HG03159 (cell line): Measurements from ENCODE around the gene THAP4.
"Not testable (repeated sequence)": the region's sequence is repeated elsewhere in the genome, so short reads cannot be mapped to it uniquely, and the experiment has no call there.

Source experiments
- ATAC-seq: cut with Tn5 transposase; IDR thresholded peaks from one replicate; pipeline ENCODE4 v1.9.1; 2021; ENCODE audit warnings: mild to moderate bottlenecking, moderate library complexity; ENCODE audit not compliant: unreplicated experiment

The THAP4 gene

GRCh38 chr2:241590496-241591455, 46.2 kb downstream of the THAP4 start:
- not testable (repeated sequence) for ATAC-seq

- not testable (repeated sequence) for ATAC-seq
These were observed 47.1 kb downstream of the THAP4 start for GRCh38 chr2:241589863-241590262.

- ATAC-seq, result no peak
These were observed 50.2 kb downstream of the THAP4 start for GRCh38 chr2:241586564-241587264.

DNA sequence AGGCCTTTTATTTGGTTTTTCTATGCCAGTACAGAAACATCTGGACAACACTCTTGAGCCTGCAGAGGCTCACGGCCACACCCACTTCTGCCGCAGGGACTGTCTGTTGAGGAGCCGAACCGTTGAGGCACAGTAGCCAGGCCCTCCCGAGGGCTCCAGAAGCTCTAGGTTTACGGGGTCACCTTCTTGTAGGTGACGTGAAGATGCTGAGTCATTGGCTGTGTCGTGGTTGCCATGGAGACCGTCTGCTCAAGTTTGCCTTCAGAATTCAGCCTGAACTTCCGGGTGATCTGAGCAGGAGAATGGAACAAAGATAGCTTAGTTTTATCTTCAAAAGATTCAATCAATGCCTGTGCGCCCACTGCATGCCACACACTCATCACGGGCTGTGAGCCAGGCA, 52.5 kb downstream of the THAP4 start:
- no peak for ATAC-seq

- ATAC-seq, result no peak
These were observed 54.2 kb downstream of the THAP4 start for GRCh38 chr2:241582806-241583205.

GRCh38 chr2:241582328-241582727, 54.6 kb downstream of the THAP4 start:
- ATAC-seq, result no peak

- no peak for ATAC-seq
These were observed 57.7 kb downstream of the THAP4 start for GRCh38 chr2:241579281-241579680.

DNA sequence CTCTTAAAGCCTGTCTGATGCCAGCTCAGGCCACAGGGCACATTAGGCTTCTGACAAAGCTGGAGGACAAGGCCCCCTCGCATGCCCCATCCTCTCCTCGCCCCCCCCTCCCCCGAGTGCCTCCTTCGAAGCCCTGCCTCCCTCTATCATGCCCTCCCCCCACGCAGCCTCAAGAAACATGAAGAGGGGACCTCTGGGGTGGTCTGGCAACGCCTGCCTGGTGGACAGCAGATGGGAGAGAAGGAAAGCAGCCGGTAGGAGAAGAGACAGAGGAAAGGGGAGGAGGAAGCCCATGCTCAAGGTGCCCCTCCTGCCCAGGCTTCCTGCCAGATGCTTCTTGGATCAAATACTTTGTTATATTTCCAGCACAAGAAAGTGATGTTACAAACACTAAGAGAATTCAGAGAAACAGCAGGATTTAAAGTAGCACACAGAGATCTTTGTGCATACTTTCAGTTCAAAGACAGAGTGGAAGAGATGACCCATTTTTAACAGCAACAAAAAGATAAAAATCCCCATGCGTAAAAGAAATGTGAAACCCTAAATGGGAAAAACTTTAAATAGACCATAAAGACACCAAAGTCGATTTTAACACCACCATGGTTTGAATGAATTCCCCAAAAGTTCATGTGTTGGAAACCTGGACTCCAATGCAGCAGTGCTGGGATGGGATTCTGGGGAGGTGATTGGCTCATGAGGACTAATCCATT, 59.4 kb downstream of the THAP4 start:
- no peak for ATAC-seq

GRCh38 chr2:241576293-241576654, 60.7 kb downstream of the THAP4 start:
- ATAC-seq, result no peak

DNA sequence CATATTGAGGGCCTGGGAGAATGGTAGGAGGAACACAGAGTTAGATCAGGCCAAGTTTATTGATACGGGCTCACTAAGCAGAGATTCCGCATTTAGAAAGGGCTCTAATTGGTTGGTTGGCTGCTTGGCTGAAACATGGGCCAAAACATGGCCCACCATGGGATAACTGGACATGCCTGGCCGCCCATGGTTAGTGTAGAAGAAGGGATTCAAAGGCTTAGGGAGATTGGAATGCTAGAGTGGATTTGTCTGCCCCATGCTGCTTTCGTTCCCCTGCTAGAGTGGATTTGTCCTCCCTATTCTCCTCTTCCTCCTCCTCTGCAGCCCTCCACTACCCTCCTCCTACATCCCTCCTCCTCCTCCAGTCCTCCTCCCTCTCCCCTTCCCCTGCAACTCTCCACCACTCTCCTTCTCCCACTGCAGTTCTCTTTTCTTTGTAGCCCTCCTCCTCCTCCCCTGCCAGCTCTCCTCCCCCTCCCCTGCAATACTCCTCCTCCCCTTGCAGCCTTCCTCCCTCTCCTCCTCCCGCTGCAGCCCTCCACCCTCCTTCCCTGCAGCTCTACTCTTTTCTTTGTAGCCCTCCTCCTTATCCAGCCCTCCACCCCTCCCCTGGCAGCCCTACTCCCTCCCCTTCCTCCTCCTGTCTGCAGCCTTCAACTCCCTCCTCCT, 61.2 kb downstream of the THAP4 start:
- ATAC-seq, result no peak

- ATAC-seq, result no peak
These were observed 61.9 kb downstream of the THAP4 start for GRCh38 chr2:241574911-241575623.

DNA sequence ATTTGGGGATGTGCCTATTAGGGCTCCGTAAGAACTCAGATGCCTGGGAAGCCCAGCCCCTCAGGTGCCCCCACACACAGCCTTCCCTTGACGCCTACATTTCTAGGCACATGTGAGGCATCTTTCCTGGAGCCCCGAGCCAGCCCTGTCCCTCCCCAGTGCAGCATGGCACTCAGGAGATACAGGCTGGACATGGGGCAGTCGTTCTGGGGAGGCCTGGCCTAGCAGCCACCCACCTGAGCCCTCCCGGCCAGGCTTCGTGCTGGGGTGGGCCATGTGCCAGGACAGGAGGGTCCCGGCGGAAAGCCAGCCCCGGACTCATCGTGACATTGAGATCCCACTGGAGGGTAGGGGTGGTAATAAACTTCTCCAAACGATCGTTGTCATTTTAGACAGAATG, 63.2 kb downstream of the THAP4 start:
- no peak for ATAC-seq

GRCh38 chr2:241572915-241573651, 63.9 kb downstream of the THAP4 start:
- not testable (repeated sequence) for ATAC-seq

- ATAC-seq, result no peak
These were observed 64.9 kb downstream of the THAP4 start for GRCh38 chr2:241571821-241572620.

DNA sequence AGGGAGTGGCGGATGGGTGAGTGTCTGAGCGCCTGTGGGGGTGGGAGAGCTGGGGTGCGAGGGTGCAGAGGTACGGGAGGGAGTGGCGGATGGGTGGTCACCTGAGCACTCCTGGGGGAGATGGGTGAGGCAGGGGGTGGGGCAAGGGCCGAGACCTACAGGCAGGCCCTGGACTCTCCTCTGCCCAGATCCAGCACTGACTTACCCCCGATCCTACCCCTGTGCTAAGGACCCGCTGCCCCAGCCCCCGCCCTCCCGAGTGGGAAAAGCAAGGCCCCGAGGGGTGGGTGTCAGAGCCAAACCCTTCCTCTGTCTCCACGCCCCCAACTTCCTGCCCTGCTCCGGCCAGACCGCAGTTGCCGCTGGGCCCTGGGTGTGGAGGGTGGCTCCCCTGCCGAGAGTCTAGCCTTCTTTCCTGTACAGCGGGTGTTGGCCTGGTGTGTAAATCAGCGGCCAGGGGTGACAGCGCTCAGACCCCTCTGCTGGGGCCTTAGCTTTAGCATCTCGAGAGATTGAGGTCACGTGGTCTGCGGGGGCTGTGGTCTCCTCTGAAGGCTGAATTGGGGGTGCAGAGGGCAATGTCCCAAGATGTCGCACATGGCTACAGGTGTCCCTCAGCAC, 65.9 kb downstream of the THAP4 start:
- no peak for ATAC-seq

GRCh38 chr2:241569831-241570281, 67.1 kb downstream of the THAP4 start:
- no peak for ATAC-seq

- ATAC-seq, result no peak
These were observed 68.2 kb downstream of the THAP4 start for GRCh38 chr2:241568726-241569125.

DNA sequence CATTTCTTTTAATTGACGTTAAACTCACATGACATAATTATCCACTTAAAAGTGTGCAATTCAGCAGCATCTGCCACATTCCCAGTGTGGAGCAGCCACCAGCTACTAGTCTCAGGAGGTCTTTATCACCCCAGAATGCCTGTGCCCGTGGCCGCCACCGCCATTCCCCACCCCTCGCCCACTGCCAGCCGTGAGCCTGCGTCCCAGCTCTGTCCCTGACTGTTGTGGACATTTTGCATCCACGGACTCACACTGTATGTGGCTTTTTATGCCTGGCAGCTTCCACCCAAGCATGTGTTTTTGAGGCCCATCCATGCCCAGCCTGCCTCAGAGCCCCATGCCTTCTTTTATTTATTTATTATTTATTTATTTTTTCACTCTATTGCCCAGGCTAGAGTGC, 69.2 kb downstream of the THAP4 start:
- no peak for ATAC-seq
